ENCODE results near the gene PRKN.
"Not testable (repeated sequence)": the region's sequence is repeated elsewhere in the genome, so short reads cannot be mapped to it uniquely, and the experiment has no call there.

Gene PRKN

GRCh38 chr6:161926324-161926723 lies 801.2 kb downstream of the PRKN start:
- no peak for DNase-seq

GRCh38 chr6:161924516-161925116 lies 803.0 kb downstream of the PRKN start:
- DNase-seq = no peak

GRCh38 chr6:161922631-161923119 lies 804.9 kb downstream of the PRKN start:
- DNase-seq = no peak

DNA sequence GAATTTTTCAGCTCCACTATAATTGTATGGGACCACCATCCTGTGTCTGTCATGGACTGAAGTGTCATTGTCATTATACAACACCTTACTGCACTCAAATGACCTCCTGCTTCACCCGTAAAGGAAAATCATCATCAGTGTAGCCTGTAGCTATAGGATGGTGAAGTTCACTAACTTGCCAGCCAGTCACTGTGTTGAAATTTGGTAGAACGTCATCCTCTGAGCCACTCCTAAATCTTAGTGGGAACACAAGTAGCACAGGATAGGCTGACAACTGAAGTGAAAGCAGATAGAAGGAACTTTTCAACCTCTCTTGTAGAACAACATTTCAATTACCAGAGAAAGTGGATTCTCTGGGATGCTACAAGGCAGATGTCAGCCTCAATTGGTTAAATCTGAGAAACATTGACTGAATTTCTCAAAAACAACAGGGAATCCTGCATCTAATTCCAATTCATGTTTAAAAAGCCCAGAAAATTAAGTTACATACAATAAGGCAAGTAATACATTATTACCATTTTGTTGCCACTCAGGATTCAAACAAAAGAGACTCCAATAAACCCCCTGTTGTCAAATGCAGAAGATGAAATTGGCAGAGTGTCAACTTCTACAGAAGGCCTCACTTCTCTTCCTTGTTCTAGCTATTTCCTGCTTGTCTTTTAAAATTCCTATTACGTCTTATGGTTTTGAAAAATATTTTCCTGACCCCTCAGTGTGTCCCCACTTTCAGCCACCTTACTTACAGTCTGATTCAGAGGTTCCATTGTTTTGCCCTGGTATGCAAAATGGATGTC lies 805.8 kb downstream of the PRKN start:
- DNase-seq = no peak

DNA sequence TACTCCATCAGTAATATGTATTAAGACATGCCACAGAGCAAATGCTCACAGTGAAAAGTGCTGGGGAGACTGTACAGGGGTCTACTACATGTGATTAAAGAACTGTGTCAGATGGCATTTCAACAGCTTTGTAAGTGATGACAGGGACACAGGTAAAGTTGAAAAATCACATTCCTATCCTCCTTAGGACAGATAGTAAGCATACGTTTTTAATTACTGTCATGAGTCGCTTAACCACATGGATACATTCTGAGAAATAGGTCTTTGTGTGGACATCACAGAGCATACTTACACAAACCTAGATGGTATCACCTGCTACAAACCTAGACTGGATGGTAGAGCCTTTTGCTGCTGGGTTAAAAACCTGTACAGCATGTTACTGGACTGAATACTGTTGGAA lies 807.9 kb downstream of the PRKN start:
- DNase-seq = no peak

DNA sequence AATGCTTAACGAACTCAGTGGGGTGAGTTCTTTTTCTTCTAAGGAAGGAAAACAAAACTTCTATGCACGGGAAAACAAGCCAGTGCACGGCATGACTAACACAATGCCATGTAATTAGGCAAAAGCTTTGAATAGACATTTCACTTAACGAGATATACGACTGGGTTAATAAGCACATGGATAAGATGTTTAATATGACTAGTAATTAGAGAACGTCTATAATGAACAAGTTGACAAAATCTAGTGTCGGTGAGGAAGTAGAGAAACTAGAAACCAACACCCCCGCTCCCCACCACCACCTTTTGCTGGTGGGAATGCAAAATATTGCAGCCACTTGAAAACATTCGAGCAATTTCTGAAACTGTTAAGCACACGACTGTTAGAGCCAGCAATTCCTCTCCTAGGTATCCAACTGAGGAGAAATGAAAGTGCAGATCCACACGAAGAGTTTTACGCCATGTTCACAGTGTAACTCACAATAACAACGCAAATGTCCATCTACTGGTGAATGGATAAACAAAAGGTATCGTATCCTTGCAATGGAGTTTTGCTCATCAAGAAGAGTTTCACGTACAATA lies 808.8 kb downstream of the PRKN start:
- no peak for DNase-seq

DNA sequence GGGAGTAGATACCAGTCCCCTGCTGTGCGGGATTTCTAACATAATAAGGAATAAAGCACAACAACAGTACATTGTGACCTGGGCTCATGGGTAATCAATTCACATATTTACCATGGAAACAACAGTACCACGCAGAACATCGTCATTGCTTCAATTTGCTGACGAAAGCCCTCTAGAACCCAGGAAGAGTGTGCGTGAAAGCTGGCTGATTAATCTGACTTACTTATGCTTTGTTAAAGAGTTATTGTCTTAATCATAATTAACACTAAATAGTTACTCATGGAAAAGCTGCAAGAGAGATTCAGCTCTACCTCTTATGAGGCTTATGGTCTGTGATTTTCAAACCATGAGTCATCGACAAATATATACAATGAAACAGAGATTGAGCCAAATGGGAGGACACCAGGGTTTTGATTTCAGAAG lies 809.4 kb downstream of the PRKN start:
- DNase-seq = no peak

DNA sequence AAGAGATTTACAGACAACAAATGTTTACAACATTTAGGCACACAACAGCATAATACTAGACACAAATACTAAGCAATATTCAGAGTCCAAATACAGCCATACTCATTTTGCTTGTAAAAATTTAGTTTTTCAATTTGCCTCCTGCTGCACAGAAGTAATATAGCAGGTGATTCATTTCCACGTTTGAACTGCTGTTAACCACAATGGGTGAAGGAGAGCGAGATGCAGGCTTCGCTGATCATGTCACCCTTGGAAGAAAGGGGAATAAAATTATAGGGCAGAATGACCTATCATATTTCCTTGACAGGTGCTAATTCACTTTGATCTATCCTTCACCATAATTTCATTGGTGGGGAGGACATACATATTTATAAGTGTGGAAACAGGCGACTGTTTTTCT lies 809.9 kb downstream of the PRKN start:
- no peak for DNase-seq

DNA sequence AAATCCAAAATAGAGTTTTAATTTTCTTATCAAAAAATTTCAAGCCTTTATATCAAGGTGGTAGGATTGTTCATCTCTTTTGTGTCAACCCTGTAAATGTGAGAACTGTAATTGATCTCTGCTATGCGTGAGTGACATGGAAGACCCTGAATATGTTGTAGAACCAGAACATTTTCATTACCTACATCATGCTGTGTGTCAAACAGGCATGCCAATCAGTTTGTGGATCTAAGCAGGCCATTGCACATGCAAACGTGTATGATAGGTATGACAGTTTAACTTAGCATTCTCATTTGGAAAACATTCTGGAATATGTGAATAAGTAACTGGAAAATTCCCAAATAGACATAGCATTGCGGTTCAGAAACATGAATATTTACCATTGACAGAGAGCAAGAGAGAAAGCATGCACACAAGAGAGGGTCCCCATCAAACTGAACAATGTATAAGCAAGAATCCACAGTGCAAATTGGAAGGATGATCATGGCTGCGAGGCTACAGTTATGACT lies 812.1 kb downstream of the PRKN start:
- DNase-seq = no peak

GRCh38 chr6:161908872-161909271 lies 818.7 kb downstream of the PRKN start:
- no peak for DNase-seq

GRCh38 chr6:161906571-161906970 lies 821.0 kb downstream of the PRKN start:
- DNase-seq = no peak

GRCh38 chr6:161903584-161904212 lies 823.9 kb downstream of the PRKN start:
- no peak for DNase-seq

- no peak for DNase-seq
Measured at GRCh38 chr6:161901740-161902426, 825.7 kb downstream of the PRKN start.

DNA sequence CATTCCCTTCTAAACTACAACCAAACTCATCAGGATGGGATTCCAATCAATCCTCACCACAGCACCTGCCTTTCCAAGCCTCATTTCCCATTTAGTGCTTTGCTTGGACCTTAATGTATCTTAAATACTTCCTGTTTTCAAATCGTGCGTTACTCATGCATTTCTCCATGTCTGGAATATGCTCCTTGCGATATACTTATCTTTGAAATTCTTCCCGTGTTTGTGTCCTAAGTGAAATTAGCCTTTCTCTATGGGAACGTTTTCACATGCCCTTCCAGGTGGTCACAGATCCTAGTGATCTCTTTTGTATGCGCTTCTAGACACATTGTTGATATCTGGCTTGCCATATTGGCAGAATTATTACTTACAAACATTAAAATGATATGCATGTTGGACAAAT lies 833.1 kb downstream of the PRKN start:
- no peak for DNase-seq

- DNase-seq = no peak
Measured at GRCh38 chr6:161891542-161891941, 836.0 kb downstream of the PRKN start.

DNA sequence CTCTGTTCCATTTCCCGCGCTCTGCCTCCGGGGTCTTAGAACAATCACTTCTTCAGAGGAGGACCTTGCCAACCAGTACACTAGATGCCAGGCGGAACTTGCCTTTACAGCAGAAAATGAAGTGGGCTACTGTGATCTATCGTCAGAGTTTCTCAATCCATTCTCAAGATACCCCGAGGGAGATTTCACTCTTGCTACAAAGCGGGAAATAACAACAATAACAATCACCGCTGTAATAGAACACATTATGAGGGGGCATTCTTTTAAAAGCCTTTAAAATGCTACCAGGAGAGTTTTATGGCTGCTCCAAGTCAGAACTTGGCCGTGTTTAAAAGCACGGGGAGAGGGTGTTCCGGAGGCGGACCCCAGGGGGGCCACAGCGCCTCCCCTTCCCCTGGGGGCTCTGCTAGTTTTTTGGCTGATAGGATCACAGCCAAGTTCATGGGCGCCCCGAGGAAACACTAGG lies 836.7 kb downstream of the PRKN start:
- no peak for DNase-seq

GRCh38 chr6:161890133-161890831 lies 837.3 kb downstream of the PRKN start:
- no peak for DNase-seq

DNA sequence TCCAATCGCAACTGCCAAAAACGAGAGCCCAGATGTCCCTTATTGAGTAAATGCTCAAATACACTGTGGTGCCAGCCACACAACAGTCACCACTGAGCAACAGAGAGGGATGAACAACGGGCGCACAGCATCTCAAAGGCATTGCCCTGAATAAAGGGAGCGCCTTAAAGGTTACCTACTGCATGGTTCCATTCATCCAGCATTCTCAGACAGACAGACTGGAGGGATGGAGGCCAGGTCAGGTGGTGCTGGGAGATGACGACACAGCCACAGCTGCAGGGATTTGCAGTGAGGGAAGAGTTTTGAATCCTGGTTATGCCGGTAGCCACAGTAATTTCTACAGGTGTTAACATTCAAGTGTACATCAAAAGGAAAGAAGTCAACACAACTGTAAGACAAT lies 838.2 kb downstream of the PRKN start:
- no peak for DNase-seq

- not testable (repeated sequence) for DNase-seq
Measured at GRCh38 chr6:161886545-161886944, 841.0 kb downstream of the PRKN start.

DNA sequence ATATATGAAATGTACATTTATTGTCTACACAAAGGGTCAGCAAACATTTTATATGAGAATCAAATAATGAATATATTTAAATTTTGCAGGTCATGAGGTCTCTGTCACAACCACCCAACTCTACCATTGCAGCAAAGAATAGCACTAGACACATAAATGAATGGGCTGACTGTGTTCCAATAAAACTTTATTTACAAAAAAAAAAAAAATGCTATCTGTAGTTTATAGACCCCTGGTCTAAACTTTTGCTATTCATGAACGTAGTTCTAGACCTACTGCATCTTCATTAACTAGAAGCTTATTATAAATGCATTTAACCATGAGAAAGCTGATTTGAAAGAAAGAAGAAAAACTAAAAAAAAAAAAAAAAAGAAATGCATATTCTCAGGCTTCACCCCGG lies 842.8 kb downstream of the PRKN start:
- no peak for DNase-seq

- no peak for DNase-seq
Measured at GRCh38 chr6:161882196-161882765, 845.3 kb downstream of the PRKN start.

GRCh38 chr6:161880056-161880455 lies 847.5 kb downstream of the PRKN start:
- DNase-seq = no peak
